NOMO-1 (cell line): ENCODE data around the gene CASP10.

ENCODE experiments used
- DNase-seq, 2 experiments: peaks; one replicate each; lab custom pipeline; 2025; ENCODE audit not compliant: unreplicated experiment in 2 of 2; lab: John Stamatoyannopoulos, UW

Gene CASP10

DNA sequence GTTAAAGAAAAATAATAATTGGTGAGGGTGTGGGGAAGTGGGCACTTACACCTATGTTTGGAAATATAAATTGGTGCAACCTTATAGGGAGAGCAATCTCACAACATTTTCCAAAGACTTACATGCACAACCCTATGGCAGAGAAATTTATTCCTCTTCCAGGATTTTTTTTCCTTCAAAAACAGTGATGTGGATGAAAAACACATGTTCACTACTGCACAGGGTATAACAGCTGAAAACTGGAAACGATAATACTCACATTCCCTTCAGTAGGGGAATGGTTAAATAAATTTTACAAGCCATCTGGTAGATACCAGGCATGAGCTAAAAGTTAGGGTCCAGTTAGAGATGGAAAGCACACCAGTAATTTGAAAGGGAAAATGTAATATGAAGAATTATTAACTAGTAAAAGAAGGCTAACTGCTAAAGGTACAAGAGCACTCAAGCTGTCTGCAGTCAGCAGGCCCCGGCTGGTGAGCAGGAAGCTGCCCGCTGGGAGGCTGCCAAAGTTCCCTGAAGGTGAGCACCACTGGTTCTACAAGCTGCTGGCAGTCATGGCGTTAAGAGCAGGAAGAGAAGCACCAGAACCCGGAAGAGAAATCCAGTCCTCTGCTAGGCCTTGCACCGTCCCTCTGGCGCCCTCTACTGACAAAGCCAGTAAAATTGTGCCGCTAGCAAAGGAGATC lies 49.0 kb downstream of the CASP10 start:
- peak; percentile 96 to 97 for DNase-seq

DNA sequence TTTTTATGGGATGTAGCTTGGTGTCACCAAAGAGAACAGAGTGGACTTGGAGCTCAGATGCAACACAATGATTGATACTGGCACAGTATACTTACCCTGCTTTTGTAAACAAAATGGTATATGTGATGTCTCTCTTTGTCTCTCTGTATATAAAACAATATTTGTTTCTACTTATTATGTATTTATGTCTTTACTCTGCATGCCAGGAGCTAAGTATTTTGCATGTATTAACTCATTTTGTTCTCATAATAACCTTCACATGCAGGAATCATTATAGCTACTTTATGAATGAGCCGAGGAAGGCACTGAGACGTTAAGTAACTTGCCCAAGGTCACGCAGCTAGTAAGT lies 49.5 kb downstream of the CASP10 start:
- DNase-seq, result no peak

DNA sequence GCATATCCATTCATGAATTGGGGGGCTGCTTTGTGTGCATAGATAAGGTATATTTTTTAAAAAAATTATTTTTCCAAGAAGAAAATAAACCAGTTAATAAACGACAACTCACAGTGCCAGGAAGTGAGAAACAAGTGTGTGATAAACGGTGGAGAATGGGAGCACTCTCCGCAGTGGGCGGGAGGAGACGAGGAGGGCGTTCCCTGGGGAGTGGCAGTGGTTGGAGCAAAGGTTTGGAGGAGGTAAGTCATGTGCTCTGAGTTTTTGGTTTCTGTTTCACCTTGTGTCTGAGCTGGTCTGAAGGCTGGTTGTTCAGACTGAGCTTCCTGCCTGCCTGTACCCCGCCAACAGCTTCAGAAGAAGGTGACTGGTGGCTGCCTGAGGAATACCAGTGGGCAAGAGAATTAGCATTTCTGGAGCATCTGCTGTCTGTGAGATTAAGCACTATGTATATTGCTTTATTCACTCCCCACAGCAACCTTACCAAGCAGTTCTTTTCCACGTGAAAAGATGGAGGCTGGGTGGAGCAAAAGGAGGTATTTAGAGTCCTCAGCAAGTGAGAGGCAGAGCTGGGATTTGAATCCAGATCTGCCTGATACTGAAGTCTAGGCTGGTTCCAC lies 50.4 kb downstream of the CASP10 start:
- peak; percentile 90 to 97 for DNase-seq

DNA sequence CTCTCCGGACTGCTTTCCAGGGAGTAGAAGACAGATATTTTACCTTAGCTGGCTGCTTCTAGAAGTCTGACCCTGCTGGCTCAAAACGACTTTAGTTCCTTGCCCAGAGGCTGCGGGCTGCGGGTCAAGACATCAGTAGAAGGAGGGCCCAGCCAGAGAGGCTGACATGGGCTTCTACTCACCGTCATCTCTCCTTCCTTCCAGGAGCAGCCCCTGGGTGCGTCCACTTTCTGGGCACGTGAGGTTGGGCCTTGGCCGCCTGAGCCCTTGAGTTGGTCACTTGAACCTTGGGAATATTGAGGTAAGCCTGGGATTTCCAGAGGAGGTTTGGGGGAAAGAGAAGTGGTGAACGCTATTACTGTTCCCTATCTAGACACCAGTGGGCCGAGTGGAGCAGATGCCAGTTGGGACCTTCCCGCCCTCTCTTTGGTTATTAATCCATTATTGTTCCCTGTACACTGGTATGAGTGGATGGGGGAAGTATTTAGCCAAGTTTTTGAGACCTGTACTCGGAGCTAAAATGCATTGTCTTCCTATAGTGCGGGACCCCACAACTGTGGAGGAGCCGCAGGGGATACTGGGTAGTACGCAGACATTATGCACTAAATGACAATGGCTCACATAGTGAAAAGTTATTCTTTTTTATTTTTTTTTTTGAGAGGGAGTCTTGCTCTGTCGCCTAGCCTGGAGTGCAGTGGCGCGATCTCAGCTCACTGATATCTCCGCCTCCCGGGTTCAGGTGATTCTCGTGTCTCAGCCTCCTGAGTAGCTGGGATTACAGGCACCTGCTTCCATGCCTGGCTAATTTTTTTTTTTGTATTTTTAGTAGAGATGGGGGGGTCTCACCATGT lies 51.1 kb downstream of the CASP10 start:
- peak in 1 of 2 experiments; percentile 55 for DNase-seq

DNA sequence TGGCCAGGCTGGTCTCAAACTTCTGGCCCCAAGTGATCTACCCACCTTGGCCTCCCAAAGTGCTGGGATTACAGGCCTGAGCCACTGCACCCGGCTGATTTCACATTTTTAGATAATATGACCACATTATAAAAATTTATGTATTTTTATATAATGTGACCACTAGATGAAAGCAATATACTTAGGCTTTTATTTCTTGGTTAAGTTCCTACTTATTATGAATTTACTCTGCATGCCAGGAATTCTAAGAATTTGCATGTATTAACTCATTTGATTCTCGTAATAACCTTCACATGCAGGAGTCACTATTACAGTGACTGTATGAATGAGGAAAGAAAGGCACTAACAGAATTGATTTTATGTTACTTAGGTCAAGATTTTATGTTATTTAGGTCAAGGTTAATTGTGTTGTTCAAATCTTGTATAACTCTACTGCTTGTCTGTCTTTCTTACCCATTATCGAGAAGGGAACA lies 51.8 kb downstream of the CASP10 start:
- DNase-seq, result no peak

DNA sequence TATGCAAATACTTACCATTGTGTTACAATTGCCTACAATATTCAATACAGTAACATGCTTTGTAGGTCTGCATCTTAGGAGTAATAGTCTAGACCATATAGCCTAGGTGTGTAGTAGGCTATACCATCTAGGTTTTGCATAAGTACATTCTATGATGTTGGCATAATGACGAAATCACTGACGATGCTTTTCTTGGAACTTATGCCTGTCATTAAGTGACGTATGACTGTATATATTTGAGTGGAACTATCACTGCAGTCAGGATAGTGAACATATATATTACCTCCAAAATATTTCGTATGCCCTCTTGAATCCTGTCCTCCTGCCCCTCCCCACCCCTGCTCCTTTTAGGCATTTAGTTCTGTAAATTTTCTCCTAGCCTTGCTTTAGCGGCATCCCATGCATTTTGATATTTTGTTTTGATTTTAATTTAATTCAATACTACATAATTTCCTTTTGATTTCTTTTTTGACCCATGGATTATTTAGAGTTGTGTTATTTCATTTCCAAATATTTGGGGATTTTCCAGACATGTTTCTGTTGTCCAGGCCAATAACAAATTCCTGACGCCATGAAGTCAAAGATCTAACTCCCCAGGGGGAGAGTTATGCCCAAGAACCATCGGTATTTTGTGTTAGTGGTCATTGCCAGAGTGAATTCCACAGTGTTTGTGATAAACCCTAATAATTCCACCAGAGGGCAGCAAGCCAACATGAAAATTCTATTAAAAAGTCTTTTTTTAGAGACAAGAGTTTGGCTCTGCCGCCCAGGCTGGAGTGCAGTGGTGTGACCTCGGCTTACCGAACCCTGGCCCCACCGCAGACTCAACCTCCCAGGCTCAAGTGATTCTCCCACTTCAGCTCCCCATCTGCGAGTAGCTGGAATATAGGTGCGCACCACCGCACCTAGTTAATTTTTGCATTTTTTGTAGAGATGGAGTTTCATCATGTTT lies 53.2 kb downstream of the CASP10 start:
- peak; percentile 60 to 67 for DNase-seq

DNA sequence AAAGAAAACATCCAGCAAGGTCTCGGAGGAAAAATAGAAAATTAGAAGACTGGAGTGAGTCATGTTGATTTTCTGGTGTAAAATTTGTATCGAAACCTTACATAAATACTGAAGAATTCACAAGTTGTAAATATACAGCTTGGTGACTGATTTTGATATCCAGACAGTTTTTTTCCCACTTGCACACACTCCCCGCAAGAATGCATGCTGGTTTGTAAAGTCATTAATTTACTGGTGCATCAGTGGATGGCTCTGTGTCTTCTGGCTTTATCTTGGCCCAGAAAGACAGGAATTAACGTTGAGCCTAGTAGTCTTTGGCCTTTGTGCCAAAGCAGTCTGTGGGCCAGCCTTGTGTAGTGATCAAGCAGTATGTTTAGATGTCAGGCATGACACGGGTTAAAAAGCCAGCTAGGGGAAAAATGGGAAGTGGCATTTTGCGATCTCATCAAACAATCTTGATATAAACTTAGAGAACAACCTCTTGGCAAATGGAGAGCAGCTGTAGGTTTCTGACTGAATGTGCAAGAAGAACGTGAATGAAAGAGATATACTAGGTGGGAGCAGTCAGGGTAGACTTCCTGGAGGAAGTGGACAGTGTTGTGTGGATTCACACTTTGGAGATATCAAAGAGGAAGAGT lies 54.7 kb downstream of the CASP10 start:
- DNase-seq, result peak; percentile 39 to 57

DNA sequence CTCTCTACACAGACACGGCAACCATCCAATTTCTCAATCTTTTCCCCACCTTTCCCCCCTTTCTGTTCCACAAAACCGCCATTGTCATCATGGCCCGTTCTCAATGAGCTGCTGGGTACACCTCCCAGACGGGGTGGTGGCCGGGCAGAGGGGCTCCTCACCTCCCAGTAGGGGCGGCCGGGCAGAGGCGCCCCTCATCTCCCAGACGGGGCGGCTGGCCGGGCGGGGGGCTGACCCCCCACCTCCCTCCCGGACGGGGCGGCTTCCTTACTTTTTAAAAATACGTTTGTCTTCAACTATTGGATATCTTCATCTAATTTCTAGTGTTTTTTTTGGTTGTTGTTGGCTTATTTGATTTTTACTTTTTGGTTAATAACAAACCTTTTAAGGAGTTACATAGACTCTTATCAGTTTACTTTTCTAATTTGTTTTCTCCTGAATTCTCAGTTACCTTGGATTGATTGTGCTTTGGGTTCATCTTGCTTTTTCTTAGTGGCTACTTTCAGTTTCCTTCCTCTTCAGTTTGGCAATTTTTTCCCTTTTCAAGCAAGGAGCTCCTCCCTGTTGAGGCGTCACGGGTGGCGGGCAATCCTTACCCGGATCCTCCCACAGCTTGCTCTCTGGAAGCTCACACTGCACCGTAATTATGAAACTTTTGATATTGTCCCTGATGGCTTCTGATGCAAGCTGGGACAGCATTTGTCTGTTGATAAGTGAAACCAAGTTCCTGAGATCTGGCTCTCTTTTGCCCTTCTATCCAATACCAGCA lies 56.4 kb downstream of the CASP10 start:
- peak; percentile 80 to 88 for DNase-seq

DNA sequence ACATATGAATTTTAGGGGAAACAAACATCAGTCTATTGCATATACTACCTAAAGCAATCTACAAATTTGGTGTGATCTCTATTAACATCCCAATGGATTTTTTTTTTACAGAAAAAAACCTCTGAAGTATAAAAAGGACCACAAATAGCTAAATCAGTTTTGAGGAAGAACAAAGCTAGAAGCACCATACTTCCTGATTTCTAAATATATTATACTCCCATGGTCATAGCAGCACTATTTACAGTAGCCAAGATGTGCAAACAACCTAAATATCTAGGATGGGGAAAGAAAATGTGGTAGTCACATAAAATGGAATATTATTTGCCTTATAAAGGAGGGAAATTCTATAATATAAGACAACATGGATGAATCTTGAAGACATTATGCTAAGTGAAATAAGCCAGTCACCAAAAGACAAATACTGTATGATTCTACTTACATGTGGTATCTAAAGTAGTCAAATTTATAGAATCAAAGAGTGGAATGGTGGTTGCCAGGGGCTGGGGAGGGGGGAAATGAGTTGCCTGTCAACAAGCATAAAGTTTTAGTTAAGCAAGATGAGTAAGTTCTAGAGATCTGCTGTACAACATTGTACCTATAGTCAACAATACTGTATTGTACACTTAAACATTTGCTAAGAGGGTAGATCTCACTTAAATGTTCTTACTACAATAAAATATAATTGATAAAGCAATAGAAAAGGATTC lies 59.8 kb downstream of the CASP10 start:
- DNase-seq, result peak in 1 of 2 experiments; percentile 80

DNA sequence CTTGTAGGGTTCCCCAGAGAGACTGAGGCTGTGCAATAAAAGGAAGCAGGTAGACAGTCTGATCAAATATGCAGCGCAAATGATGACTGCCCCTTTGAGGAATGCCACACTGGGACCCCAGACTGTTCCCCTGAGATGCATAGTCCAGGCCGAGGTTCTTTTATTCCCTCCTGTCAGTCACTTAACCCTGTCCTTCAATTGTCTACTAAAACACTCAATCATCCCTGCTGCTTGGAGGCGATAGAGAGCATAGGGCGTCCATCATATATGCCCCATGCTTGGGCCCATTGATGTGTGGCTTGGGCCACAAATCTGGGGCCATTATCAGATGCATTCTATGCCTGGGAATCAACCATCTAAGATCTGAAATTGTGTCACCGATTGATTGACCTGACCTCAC lies 61.9 kb downstream of the CASP10 start:
- no peak for DNase-seq

DNA sequence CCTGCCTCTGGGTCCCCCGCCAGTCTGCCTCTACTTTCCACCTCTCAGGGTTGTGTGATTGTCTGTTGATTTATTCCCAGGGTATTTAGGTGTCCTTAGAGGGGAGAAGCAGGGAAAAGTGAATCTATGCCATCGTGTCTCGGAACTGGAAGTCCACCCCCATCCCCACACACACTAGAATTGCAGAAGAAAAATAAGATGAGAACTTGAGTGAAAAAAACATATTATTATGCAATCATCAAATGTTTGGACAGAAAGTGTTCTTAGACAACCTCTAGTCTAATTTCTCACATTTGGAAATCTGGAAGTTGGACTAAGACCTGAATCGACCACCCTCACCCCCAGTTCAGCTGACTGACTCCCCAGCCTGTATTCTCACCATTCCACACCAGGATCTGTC lies 63.3 kb downstream of the CASP10 start:
- no peak for DNase-seq

DNA sequence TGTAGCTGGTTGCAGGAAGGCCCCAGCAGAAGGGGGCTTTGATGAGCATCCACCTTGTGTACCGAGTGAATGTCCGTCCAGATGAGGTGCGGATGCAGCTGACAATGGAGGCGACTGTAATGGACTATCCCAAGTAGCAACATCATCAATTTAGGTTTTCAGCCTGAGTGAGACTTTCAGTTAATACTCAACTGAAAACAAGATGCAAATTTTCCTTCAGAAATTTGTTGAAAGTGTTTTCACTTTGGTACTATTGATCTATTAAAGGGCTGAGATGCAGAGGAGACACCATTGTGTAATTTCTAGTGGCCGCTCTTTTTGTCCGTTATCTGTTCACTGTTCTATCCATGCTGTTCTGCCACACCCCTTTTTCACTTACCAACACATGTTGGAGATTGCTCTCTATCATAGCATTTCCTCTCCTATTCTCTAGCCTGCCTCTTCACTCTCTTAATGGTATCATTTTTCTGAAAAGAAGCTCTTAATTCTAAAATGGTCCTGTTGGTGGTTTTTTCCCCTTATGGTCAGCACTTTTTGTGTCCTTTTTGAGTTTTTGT lies 65.4 kb downstream of the CASP10 start:
- DNase-seq, result no peak

DNA sequence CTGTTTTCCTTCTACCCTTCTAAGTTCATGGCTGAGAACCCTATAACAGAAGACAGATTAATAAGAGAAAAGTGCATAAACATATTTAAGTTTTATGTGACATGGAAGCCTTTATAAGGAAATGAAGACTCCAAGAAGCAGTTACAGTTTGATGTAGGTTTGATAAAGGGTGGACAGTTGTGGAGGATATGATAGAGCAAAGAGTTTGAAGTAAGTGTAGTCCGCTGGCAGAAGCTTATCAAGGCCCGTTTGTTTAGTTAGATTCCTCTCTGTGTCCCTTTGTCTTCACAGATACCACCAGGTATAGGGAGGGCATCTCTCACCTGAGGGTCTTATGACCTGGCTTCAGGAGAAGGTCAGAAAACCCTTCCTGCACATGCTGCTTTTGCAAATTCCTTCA lies 66.9 kb downstream of the CASP10 start:
- DNase-seq, result no peak

DNA sequence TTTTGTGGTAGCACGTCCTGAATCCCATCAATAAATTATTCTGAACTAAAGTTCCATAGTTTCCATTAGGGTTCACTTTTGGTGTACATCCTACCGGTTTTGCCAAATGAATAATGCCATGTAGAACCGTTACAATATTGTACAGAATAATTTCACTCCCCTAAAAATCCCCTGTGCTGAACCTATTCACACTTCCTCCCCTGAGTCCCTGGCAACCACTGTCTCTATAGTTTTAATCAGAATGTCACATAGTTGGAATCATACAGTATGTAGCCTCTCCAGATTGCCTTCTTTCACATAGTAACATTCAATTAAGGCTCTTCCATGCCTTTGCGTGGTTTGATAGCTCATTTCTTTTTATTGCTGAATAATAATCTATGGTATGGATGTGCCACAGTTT lies 67.8 kb downstream of the CASP10 start:
- DNase-seq, result no peak

DNA sequence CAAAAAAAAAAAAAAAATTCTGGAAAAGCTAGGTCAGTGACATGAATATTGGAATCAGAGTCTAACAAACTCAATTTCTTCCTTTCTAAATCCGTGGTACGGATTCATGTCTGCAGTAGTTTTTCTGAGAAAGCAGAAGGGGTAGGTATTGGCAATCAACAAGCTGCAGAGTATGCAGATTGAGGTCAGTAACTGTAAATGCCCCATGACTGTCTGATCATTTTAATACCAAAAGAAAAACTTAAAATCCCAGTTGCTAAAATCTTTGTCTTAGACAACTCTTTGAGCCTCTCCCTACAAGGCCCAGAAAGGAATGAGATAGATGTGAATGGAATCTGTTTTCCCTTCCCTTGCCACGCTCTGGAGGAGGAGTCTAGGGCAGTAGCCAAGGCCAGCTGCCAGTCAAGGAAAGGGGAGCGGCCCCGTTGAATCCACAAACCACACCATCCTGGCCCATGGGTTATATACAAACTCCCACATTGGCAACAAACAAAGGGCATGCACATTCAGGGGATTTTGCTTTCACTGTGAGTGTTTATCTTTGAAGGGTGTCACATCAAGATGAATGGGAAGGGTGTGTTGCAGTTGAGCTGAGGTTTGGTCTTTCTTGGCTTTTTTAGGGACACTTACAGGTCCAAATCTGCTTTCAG lies 71.3 kb downstream of the CASP10 start:
- no peak for DNase-seq

DNA sequence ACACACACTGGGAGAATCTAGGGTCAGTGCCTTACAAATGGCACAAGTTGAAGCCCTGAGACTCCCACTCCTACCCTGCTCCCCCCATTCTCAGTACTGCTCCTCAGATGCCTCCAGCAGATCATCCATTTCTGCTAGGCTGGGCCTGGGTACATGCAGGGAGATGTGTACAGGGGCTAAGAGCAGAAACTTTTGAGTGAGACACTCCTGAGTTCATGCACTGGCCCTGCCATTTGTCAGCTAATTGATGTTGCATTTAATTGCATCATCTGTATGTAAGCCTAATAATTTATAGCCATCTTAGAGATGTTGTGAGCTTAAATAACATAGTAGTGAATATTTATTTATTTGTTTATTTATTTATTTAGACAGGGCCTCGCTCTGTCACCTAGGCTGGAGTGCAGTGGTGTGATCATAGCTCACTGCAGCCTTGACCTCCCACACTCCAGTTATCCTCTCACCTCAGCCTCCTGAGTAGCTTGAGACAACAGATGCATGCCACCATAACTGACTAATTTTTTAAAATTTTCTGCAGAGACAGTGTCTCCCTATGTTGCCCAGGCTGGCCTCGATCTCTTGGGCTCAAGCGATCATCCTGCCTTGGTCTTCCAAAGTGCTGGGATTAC lies 72.6 kb downstream of the CASP10 start:
- DNase-seq, result no peak

DNA sequence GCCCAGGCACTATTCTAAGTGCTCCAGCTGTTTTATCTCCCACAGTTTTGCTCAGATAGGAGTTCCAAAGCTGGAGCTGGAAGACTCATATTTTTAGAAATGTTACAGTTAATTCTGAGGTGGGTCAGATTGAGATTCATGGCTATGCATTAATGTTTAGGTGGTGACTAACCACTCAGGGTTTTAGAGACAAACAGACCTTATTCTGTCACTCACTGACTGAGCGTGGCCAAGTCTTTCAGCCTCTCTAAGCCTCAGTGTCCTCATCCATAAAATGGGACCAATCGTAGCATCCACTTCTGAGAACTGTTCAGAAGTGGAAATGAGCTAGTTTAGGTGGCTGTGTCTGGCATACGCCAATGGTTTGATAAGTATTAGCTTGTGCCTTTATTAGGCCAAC lies 73.1 kb downstream of the CASP10 start:
- DNase-seq, result no peak
